Testis (tissue), 2 donors: Measurements from ENCODE around the gene FOXD4L1.
"Not testable (repeated sequence)": the region's sequence is repeated elsewhere in the genome, so short reads cannot be mapped to it uniquely, and the experiment has no call there.

Source experiments
- CTCF ChIP-seq, 3 experiments: fragments of 450-650 bp in 2 of 3; fragments of 200-600 bp in 1 of 3; sonication (generic) in 1 of 3; IDR thresholded peaks; one replicate each; pipeline ENCODE4 v1.5.1; 2016 to 2019; ENCODE audit warnings: antibody characterized with exemption in 3 of 3, mild to moderate bottlenecking in 2 of 3, moderate library complexity in 1 of 3
- POLR2A ChIP-seq: fragments of 450-650 bp; IDR thresholded peaks from one replicate; pipeline ENCODE4 v1.6.1; 2017; ENCODE audit warnings: antibody characterized with exemption, mild to moderate bottlenecking, moderate library complexity

DNA sequence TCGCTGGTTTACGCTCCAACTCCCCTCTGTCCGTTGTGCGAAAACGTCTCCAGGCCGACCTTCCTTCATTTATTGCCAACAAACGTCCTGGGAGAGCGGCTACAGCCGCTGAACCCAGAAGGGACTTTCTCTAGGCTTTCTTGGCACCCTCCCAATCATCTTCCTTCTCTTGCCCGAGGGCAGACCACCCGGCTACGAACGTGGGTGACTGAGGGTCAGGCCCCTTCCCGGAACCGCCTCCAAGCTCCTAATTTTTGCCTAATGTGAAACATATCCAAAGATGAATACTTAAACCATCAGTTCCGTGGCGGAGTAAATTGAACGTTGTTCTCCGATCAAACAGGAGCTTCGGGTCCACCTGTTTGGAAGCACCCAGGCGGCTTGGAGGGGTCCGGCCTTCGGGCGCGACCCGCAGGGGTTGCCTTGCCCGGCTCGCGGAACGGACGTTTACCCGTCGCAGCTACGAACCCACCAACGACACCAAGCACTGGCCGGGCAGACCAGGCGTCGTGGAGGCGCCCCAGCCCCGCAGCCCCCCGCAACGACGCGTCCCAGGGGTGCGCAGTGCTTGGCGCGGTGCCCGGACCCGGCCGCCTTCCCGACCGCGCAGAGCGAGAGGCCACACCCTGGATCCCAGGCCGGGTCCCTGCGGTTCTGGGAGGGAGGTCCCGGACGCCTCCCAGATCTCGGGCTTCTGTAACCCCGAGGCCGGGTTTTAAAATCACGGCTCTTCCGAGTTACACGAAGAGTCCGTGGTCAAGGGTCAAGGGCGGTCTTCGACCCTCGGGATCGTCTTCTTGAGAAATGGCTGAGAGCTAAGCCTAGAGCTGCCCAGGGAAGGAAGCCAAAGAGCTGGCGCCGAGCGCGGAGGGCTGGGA lies 4.0 kb downstream of the FOXD4L1 start:
- TF ChIP-seq CTCF (IDR thresholded peaks at IDR 0.05); POLR2A: not testable (repeated sequence)
